ENCODE measurements around the gene CAPN8.

DNA sequence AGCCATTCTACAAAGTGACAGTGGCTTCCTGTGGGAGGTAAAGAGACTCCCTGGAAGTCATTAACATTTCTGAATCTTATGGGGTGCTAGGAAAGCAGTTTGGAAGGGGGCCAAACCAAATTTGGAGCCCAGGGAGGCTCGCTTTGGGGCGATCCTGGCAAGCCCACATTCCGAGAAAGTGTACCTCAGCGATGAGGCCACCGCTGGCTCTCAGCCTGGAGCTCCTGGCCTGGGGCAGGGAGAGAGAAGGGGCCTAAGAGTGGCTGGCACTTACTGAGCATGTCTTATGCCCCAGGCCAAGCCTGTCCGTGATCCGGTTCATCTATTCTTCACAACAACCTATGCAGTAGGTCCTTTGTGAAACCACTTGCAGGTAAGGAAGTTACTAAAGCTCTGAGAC is 173.5 kb downstream of the CAPN8 start:
- no peak for TF ChIP-seq CTCF (conservative IDR thresholded peaks at IDR 0.05)
- TF ChIP-seq EZH2 (IDR thresholded peaks at IDR 0.05; ENCODE audit: low read depth): no peak

Measured in PC-9 (cell line).